HCT116 (cell line): ENCODE results near the gene TMEM126A.

ENCODE experiments used
- CBX3 ChIP-seq: IDR thresholded peaks from 2 replicates; pipeline ENCODE4 v1.6.1; 2012; ENCODE audit warnings: low read depth
- CTCF ChIP-seq, 3 experiments: fragments of 200-600 bp in 1 of 3; sonication (generic) in 1 of 3; IDR thresholded peaks in 2 of 3; conservative IDR thresholded peaks in 1 of 3; 2 replicates each; pipeline ENCODE4 v1.5.1; 2012 to 2017; ENCODE audit warnings: low read depth in 2 of 3, low read length in 2 of 3, antibody characterized with exemption in 1 of 3, borderline replicate concordance in 1 of 3, control low read depth in 1 of 3, mild to moderate bottlenecking in 1 of 3, mixed read lengths in 1 of 3, mixed run types in 1 of 3, moderate library complexity in 1 of 3; ENCODE audit not compliant: insufficient read depth in 1 of 3
- EZH2 ChIP-seq: fragments of 200-600 bp; sonication (generic); IDR thresholded peaks from 2 replicates; pipeline ENCODE4 v1.6.1; 2017; ENCODE audit warnings: antibody characterized with exemption, mixed run types
- EZH2phosphoT487 ChIP-seq: fragments of 200-600 bp; IDR thresholded peaks from 2 replicates; pipeline ENCODE4 v1.6.1; 2018; ENCODE audit warnings: antibody characterized with exemption, borderline replicate concordance
- FOSL1 ChIP-seq: IDR thresholded peaks from 2 replicates; pipeline ENCODE4 v1.6.1; 2012; ENCODE audit warnings: low read depth
- POLR2A ChIP-seq: IDR thresholded peaks from 2 replicates; pipeline ENCODE4 v1.7.0; 2011; ENCODE audit warnings: borderline replicate concordance; ENCODE audit not compliant: insufficient read depth, insufficient read length; ENCODE audit errors: extremely low read depth
- POLR2AphosphoS5 ChIP-seq: IDR thresholded peaks from 2 replicates; pipeline ENCODE4 v1.6.1; 2011; ENCODE audit warnings: mild to moderate bottlenecking, low read depth, low read length, moderate library complexity
- RAD21 ChIP-seq: IDR thresholded peaks from 2 replicates; pipeline ENCODE4 v1.6.1; 2012; ENCODE audit warnings: low read depth, mild to moderate bottlenecking
- SRF ChIP-seq: IDR thresholded peaks from 2 replicates; pipeline ENCODE4 v1.6.1; 2012; ENCODE audit warnings: low read depth
- YY1 ChIP-seq: IDR thresholded peaks from 2 replicates; pipeline ENCODE4 v1.6.1; 2011; ENCODE audit warnings: low read length, low read depth, moderate library complexity, mild to moderate bottlenecking; ENCODE audit not compliant: insufficient replicate concordance; ENCODE audit errors: extremely low read depth

DNA sequence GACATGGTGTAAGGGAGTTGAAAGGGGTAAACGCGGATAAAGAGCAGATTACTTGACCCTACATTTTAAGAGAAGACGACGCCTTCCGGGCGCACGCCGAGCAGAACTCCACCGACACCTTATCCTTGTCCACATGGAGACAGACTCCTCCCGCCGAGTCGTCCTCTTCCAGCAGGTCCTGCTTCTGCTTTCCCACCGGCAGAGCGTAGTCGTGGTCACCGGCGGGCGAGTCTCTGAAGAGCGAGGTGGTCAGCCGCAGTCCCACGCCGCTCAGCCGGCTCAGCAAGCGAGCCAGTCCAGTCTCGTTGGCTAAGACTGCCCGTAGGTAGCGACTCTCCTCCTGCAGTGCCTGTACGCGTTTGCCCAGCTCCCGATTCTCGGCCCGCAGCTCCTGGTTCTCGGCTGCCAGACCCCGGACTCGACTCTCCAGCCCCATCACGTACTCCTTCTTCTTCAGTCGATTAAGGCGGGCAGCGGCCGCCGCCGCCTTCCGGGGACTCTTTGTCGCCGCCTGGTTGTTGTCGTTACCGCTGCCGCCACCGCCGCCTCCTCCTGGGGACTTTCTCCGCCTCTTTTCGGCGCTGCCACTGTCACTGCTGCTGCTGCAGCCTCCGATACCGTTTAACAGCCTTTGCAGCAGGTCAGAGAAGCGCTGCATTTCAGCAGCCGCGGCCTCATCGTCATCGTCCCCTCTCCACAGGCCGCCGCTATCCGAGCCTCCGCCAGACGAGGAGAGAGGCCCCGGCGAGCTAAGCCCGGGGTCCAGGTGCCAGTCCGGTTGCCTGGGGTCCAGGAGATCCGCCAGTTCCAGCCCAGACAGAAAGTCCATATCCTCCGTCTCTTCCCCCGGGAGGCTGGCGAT, 16.2 kb downstream of the TMEM126A start:
- no peak; the same call in 1 of the 2 replicates for TF ChIP-seq CBX3
- peak; percentile 25 to 58 (median 54); a peak in 5 of 6 replicates for TF ChIP-seq CTCF (IDR thresholded peaks at IDR 0.05 in 2 of 3, conservative IDR thresholded peaks at IDR 0.05 in 1 of 3; ENCODE audit: borderline replicate concordance in 1 of 3, insufficient read depth in 1 of 3, low read depth in 2 of 3, low read length in 2 of 3)
- TF ChIP-seq YY1 = no peak
- no peak for TF ChIP-seq EZH2phosphoT487
- no peak for TF ChIP-seq POLR2A
- no peak for TF ChIP-seq SRF
- no peak for TF ChIP-seq EZH2
- peak; percentile 35 for TF ChIP-seq POLR2AphosphoS5
- peak; percentile 21; the same call in 1 of the 2 replicates for TF ChIP-seq RAD21
- TF ChIP-seq FOSL1 = no peak
